WTC11 (cell line): ENCODE results near the gene ZNF792.

Source experiments
- CREB1 ChIP-seq: sonication (generic); formaldehyde crosslinking; IDR thresholded peaks from 2 replicates; pipeline ENCODE4 v1.8.0; 2023; ENCODE audit warnings: mild to moderate bottlenecking, missing genetic modification reagents
- JUN ChIP-seq: sonication (generic); formaldehyde crosslinking; IDR thresholded peaks from 2 replicates; pipeline ENCODE4 v1.8.0; 2023; ENCODE audit warnings: mild to moderate bottlenecking, missing genetic modification reagents
- NFATC4 ChIP-seq: fragments of 250-450 bp; sonication (Bioruptor Pico); IDR thresholded peaks from 2 replicates; pipeline ENCODE4 v1.9.0; 2021; ENCODE audit warnings: mild to moderate bottlenecking
- SOX15 ChIP-seq: fragments of 250-450 bp; sonication (Bioruptor Pico); IDR thresholded peaks from 2 replicates; pipeline ENCODE4 v1.9.0; 2021; ENCODE audit warnings: mild to moderate bottlenecking
- STAT6 ChIP-seq: sonication (generic); formaldehyde crosslinking; conservative IDR thresholded peaks from 2 replicates; pipeline ENCODE4 v1.8.1; 2023; ENCODE audit warnings: mild to moderate bottlenecking, low read depth, missing genetic modification reagents, moderate library complexity
- TCF7 ChIP-seq: sonication (generic); formaldehyde crosslinking; IDR thresholded peaks from 2 replicates; pipeline ENCODE4 v1.8.0; 2022; ENCODE audit warnings: mild to moderate bottlenecking, low read depth, missing genetic modification reagents, moderate library complexity
- TP53 ChIP-seq: sonication (generic); formaldehyde crosslinking; IDR thresholded peaks from 2 replicates; pipeline ENCODE4 v1.8.1; 2023; ENCODE audit warnings: mild to moderate bottlenecking, missing genetic modification reagents
- USF1 ChIP-seq: sonication (generic); formaldehyde crosslinking; IDR thresholded peaks from 2 replicates; pipeline ENCODE4 v1.8.0; 2022; ENCODE audit warnings: mild to moderate bottlenecking, missing genetic modification reagents
- ZNF121 ChIP-seq: sonication (generic); formaldehyde crosslinking; IDR thresholded peaks from 2 replicates; pipeline ENCODE4 v1.8.0; 2023; ENCODE audit warnings: missing genetic modification reagents
- TF ChIP-seq, protein P1 (sequence below): fragments of 200-600 bp; IDR thresholded peaks from 2 replicates; pipeline ENCODE4 v1.8.0; 2022; ENCODE audit warnings: antibody characterized with exemption

GRCh38 chr19:34989298-34989697, 25.3 kb upstream of the ZNF792 start:
- TF ChIP-seq, protein P1, sequence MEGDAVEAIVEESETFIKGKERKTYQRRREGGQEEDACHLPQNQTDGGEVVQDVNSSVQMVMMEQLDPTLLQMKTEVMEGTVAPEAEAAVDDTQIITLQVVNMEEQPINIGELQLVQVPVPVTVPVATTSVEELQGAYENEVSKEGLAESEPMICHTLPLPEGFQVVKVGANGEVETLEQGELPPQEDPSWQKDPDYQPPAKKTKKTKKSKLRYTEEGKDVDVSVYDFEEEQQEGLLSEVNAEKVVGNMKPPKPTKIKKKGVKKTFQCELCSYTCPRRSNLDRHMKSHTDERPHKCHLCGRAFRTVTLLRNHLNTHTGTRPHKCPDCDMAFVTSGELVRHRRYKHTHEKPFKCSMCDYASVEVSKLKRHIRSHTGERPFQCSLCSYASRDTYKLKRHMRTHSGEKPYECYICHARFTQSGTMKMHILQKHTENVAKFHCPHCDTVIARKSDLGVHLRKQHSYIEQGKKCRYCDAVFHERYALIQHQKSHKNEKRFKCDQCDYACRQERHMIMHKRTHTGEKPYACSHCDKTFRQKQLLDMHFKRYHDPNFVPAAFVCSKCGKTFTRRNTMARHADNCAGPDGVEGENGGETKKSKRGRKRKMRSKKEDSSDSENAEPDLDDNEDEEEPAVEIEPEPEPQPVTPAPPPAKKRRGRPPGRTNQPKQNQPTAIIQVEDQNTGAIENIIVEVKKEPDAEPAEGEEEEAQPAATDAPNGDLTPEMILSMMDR, result no peak
- TF ChIP-seq JUN (CRISPR knock-in tag) (no peak), SOX15 (CRISPR knock-in tag) (no peak), NFATC4 (CRISPR knock-in tag) (no peak), STAT6 (CRISPR knock-in tag) (no peak), TCF7 (CRISPR knock-in tag) (no peak), CREB1 (CRISPR knock-in tag) (no peak), ZNF121 (CRISPR knock-in tag) (no peak), TP53 (no peak), USF1 (CRISPR knock-in tag) (no peak)
